HG03039 (cell line): ENCODE results near the gene ATL3.
"Not testable (repeated sequence)": the region's sequence is repeated elsewhere in the genome, so short reads cannot be mapped to it uniquely, and the experiment has no call there.

Source experiments
- ATAC-seq: cut with Tn5 transposase; IDR thresholded peaks from one replicate; pipeline ENCODE4 v1.9.1; 2021; ENCODE audit warnings: mild to moderate bottlenecking, moderate library complexity; ENCODE audit not compliant: unreplicated experiment

Gene ATL3

DNA sequence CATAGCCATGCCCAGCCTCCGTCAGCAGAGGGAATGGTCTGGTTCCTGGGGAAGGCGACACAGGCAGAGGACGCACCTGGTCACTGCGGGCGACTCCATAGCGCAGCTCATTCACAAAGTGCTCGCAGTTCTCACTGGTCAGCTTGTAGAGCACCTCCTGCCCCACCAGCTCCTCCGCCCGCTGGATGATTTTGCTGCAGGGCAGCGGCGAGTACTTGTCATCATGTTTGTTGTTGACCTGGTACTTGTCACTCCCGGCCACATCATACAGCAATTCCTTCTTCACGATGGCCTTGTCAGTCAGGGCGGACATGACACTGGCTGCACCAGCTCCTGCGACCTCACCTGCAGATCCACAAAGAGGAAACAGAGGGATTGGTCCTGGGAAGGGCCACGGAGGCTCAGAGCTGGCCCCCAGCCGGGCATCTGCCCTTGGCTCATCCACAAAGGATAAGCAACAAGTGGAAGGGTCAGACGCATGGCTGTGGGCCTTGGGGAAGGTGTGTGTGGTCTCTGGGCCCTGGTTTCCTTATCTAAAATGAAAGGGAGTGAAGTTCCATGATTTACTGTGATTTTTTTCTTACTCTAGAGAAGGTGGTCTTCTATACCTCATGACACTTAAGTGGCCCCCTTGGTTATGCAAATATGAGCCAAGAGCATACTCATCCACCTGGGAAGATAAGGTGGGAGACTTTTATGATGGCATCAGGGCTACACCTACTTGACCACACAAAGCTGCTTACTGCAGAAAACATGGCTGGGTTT lies 81.0 kb downstream of the ATL3 start:
- no peak for ATAC-seq

DNA sequence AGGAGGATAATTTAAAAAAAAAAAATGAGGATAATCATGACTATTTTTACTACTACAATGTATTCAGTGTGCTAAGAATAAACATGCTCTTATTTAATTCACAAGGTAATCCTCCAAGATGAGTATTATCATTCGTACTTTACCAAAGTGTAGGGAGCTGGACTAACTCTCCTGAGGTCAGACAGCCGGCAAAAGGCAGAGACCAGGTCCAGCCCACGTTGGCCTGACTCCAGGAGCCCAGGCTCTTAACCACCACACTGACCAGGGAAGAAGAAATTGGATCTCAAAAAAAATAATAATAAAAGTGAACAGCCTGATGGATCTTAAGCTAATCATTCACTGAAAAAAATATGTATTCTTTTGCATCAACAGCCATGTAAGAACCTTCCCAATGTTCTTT lies 82.2 kb downstream of the ATL3 start:
- no peak for ATAC-seq

DNA sequence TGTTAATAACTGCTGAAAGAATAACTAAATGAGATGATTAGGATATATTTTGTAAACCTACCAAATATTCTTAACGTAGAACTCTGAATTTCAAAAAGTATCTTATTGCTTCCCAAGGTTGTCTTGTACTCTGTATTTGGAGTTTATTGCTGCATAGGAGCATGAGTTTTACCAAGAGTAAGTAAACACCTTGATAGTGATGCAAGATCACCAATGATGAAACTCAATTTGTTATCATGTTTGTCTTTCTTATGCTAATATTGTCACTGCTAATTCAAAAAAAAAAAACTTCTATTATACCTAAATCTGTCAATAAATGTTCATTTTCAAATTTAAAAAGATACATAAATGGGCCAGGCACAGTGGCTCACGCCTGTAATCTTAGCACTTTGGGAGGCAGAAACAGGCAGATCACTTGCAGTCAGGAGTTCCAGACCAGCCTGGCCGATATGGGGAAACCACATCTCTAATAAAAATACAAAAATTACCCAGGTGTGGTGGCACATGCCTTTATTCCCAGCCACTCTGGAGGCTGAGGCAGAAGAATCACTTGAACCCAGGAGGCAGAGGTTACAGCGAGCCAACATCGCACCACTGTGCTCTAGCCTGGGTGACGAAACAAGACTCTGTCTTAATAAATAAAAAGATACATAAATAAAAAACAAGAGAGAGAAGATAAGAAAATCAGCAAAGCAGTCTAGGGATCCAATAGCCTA lies 84.6 kb downstream of the ATL3 start:
- ATAC-seq: no peak

GRCh38 chr11:63583357-63583677 lies 87.9 kb downstream of the ATL3 start:
- no peak for ATAC-seq

DNA sequence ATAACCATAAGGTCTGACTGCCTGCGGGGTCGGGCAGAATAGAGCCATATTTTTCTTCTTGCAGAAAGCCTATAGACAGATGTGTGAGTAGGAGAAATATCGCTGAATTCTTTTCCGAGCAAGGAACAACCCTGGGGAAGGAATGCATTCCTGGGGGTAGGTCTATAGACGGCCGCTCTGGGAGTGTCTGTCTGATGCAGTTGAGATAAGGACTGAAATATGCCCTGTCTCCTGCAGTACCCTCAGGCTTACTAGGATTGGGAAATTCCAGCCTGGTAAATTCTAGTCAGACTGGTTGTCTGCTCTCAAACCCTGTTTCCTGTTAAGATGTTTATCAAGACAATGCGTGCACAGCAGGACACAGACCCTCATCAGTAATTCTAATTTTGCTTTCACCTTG lies 90.0 kb downstream of the ATL3 start:
- not testable (repeated sequence) for ATAC-seq

DNA sequence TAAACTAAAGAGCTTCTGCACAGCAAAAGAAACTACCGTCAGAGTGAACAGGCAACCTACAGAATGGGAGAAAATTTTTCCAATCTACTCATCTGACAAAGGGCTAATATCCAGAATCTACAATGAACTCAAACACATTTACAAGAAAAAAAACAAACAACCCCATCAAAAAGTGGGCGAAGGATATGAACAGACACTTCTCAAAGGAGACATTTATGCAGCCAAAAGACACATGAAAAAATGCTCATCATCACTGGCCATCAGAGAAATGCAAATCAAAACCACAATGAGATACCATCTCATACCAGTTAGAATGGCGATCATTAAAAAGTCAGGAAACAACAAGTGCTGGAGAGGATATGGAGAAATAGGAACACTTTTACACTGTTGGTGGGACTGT lies 92.3 kb downstream of the ATL3 start:
- ATAC-seq: not testable (repeated sequence)

DNA sequence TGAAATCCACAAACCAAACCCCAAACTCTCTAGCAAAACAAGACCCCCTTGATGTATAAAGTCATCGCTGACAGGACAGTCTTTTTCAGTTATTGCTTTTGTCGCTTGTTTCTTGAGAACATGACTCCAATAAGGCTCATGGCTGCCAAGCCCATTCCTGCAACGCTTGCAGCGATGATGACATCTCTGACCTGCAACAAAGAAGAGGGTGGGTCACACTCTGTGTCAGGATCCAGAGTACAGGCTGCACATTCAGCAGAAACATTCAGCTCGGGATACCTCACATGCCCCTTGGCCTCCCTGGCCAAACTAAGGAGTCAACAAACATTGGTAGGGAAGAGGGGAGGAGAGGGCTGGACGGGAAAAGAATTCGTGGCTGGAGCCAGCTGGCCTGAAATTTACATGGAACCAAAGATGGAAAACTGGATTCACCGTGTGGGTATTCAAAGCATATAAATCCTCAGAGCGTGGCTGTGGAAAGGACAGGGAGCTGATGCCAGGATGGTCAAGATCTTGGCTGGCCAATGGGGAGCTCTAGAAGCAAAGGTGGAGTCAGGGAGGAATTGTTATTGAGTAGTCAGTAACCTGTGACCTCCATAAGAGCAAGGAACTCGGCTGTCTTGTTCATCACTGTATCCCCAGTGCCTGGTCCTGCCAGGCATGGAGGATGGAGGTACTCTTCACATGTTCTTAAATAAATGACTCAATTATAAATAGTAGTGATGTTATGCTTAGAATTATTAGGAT lies 96.1 kb downstream of the ATL3 start:
- ATAC-seq: no peak
